Measurements from ENCODE around the gene RS1. TPM values are rescaled to one million over a fixed set of nuclear protein-coding genes. Genes with fewer than 3 reads are reported as not detected.

The RS1 gene
- total RNA-seq, 3 donors from 2014 or later: not detected

GRCh38 chrX:18630934-18631333 lies 41.0 kb downstream of the RS1 start:
- intact Hi-C loops (cut with DNase I; ENCODE audit: low total_unique reads): no loop called here
- peaks cover 0 to 5% of the 10 kb centered on the region in 2 donors for H3K9me3 ChIP-seq
- H3K27ac ChIP-seq: no peak overlapping the region
- no peak overlapping the region for H3K4me3 ChIP-seq
- H3K36me3 ChIP-seq: no peaks in the 10 kb centered on the region
- H3K4me1 ChIP-seq: no peaks in the 10 kb centered on the region
- TF ChIP-seq POLR2A (IDR thresholded peaks at IDR 0.05) (no peak), CTCF (IDR thresholded peaks at IDR 0.05) (no peak), POLR2AphosphoS5 (IDR thresholded peaks at IDR 0.05) (no peak)
- no peak for DNase-seq (ENCODE audit: low spot score in 2 of 2)
- H3K27me3 ChIP-seq: peaks cover 0 to 6% of the 10 kb centered on the region in 2 donors

GRCh38 chrX:18624599-18624998 lies 47.3 kb downstream of the RS1 start:
- intact Hi-C loops (cut with DNase I; ENCODE audit: low total_unique reads): no loop called here
- Histone ChIP-seq H3K4me1 (no peaks in the 10 kb centered on the region), H3K4me3 (no peak overlapping the region), H3K27ac (no peak overlapping the region), H3K27me3 (peaks cover 0 to 14% of the 10 kb centered on the region in 2 donors), H3K36me3 (no peaks in the 10 kb centered on the region), H3K9me3 (no peaks in the 10 kb centered on the region)
- no peak for TF ChIP-seq POLR2AphosphoS5 (IDR thresholded peaks at IDR 0.05)
- TF ChIP-seq POLR2A (IDR thresholded peaks at IDR 0.05): no peak
- TF ChIP-seq CTCF (IDR thresholded peaks at IDR 0.05): no peak
- DNase-seq (ENCODE audit: low spot score in 2 of 2): no peak

GRCh38 chrX:18620349-18620748 lies 51.6 kb downstream of the RS1 start:
- no peak overlapping the region for H3K4me3 ChIP-seq
- H3K27me3 ChIP-seq: peaks cover 0 to 13% of the 10 kb centered on the region in 2 donors
- no peaks in the 10 kb centered on the region for H3K36me3 ChIP-seq
- intact Hi-C loops (cut with DNase I; ENCODE audit: low total_unique reads): no loop called here
- no peak for TF ChIP-seq POLR2A (IDR thresholded peaks at IDR 0.05)
- no peak for TF ChIP-seq POLR2AphosphoS5 (IDR thresholded peaks at IDR 0.05)
- TF ChIP-seq CTCF (IDR thresholded peaks at IDR 0.05): no peak
- no peak for DNase-seq (ENCODE audit: low spot score in 2 of 2)
- H3K9me3 ChIP-seq: no peaks in the 10 kb centered on the region
- no peaks in the 10 kb centered on the region for H3K4me1 ChIP-seq
- no peak overlapping the region for H3K27ac ChIP-seq

GRCh38 chrX:18619288-18619687 lies 52.6 kb downstream of the RS1 start:
- no peak overlapping the region for H3K27ac ChIP-seq
- DNase-seq (ENCODE audit: low spot score in 2 of 2): no peak
- H3K4me3 ChIP-seq: no peak overlapping the region
- no peak for TF ChIP-seq POLR2AphosphoS5 (IDR thresholded peaks at IDR 0.05)
- TF ChIP-seq CTCF (IDR thresholded peaks at IDR 0.05): no peak
- TF ChIP-seq POLR2A (IDR thresholded peaks at IDR 0.05): no peak
- no peaks in the 10 kb centered on the region for H3K4me1 ChIP-seq
- intact Hi-C loops (cut with DNase I; ENCODE audit: low total_unique reads): no loop called here
- H3K27me3 ChIP-seq: peaks cover 0 to 14% of the 10 kb centered on the region in 2 donors
- H3K9me3 ChIP-seq: no peaks in the 10 kb centered on the region
- H3K36me3 ChIP-seq: peaks cover 3% of the 10 kb centered on the region

GRCh38 chrX:18617407-18617750 lies 54.5 kb downstream of the RS1 start:
- H3K4me3 ChIP-seq: no peak overlapping the region
- no peak for TF ChIP-seq POLR2A (IDR thresholded peaks at IDR 0.05)
- no peaks in the 10 kb centered on the region for H3K4me1 ChIP-seq
- H3K9me3 ChIP-seq: no peaks in the 10 kb centered on the region
- peaks cover 3% of the 10 kb centered on the region for H3K36me3 ChIP-seq
- DNase-seq (ENCODE audit: low spot score in 2 of 2): no peak
- H3K27me3 ChIP-seq: peaks cover 0 to 11% of the 10 kb centered on the region in 2 donors
- intact Hi-C loops (cut with DNase I; ENCODE audit: low total_unique reads): no loop called here
- no peak overlapping the region for H3K27ac ChIP-seq
